Amniotic stem cell (primary cell): ENCODE measurements around the gene FCRL5.
"Not testable (repeated sequence)": the region's sequence is repeated elsewhere in the genome, so short reads cannot be mapped to it uniquely, and the experiment has no call there.

ENCODE experiments used
- DNase-seq: peaks from one replicate; lab custom pipeline; 2025; lab: John Stamatoyannopoulos, UW

FCRL5 gene

DNA sequence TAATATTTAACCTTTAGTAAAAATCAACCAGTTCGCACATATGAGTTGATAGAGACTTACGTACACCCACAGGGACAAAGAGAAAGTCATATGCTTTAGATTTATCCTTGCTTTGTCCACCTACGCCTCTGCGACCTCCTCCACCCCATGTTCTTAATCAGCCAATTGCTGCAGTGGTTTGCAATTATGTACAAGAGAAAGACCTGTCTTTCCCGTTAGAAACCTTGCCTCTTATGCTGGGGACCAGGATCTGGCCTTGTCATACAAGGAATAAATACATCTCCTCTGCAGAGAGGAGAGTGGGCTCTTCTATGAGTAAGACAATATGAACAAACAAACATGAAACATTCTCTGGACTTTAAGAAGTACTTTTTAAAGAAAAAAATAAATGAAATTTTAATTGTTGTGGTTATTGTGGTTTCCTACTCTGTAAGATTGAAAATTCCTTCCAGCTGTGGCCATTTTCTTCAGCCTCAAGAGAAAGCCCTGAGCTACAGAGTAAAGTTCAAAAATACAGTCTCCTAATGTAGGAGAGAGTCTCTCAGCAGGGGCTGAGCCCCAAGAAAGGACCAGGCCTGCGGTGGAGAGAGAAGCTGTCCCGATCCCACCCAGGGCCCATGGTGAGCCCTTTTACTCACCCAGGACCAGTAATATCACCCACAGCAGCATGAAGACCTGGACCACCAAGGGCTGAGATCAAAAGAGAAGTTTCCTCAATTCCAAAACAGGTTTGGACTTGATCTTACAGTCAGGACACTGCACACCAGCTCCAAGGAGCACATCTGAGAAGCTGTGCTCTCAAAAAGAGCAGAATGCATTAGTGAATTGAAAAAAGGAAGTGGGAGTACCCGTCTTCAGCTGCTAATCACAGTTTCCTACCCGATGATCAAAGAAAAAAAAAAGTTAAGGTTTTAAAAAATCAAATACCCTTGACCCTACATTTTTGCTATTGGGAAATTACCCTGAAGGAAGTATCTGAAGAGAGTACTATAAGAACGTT lies at the start of gene FCRL5:
Gene FCRL5, minus strand, starts transcription at position 822 of the 1,000 bp plus-strand sequence. Its CDS starts 153 bp downstream, at position 669.
- no peak for DNase-seq

DNA sequence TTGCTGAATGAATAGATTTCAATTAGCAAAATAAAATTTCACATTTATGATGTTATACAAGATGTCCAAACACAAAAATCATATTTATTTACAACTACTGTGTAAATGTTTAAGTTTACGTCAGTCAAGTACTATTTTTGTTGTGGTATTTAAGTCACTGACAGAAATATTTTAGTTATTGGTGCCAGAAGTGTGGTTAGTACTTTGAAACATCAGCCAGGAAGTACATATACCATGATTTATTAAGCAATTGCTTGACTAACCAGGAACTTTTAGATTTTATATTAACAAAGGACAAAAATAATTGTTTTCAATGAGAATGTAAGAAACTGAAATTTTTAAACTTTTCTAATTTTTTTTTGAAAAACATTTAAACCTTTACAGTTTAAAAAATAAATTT lies 47.9 kb upstream of the FCRL5 start:
- no peak for DNase-seq

DNA sequence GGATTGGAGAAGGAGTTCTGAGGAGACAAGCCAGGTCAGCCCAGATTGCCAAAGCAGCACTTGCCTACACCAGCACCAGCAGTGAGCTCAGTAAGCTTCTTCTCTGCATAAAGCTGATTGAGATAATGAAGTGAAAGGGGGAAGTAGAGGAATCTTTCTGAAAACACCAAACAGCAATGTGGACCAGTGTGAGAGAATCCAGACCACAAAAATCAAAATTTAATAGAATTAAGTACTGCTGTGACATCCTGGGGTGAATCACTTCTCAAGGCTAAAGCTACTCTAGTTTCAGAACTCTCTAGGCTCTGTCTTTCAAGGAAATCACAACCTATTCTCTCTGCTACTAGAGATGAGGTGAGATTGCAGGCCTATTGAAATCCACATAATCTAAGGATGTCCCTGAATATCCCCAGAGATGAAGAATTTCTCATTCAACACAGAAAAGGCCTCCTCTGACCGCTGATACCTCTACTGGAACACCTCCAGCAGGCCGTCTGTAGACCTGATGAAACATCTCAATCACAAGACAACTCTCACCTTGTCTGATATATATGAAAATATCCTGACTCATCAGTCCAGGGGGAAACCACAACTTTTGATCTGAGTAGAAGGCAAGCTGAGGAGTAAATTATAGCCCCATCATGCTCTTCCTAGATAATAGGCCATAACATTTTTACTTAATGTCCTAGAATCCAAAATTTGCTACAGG lies 45.8 kb upstream of the FCRL5 start, which contains the start of gene FCRL4:
Gene FCRL4, minus strand, starts transcription at position 127 of the 709 bp plus-strand sequence. CDS start 141 bp downstream, outside the sequence.
- no peak for DNase-seq

DNA sequence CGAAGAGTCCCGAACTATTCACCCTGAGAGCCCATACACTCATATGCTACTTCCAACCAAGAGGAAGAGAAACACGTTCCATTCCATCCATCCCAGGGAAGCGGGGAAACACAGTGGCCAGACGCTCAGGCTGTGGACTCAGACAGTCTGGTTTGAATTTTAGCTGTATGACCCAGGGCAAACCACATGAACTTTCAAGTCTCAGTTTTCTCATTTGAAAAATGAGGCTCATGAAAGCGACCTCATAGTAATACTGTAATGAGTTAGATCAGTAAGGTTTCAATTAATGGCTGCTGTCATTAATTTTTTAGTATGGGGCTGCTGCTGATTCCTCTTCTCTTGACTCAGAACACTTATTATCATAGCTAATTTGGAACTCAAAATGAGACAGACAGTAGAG lies 44.1 kb upstream of the FCRL5 start:
- no peak for DNase-seq

DNA sequence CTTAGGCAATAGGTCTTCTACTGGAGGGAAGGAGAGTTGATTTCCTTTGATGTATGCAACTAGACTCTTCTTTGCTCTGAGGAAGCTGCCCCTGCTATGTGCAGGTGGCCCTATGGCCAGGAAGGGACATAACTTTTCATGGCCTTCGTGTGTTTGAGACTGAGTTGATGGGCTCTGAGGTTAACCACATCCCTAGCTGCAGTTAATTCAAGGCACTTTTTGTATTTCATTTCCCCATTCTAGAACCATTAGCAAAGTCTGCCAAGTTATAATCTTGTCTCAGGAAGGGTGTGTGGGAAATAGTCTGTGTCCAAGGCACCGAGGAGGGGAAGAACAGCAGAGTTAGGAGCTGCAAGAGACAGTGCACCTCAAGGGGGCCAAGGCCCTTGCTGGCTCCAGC lies 43.0 kb upstream of the FCRL5 start:
- no peak for DNase-seq

DNA sequence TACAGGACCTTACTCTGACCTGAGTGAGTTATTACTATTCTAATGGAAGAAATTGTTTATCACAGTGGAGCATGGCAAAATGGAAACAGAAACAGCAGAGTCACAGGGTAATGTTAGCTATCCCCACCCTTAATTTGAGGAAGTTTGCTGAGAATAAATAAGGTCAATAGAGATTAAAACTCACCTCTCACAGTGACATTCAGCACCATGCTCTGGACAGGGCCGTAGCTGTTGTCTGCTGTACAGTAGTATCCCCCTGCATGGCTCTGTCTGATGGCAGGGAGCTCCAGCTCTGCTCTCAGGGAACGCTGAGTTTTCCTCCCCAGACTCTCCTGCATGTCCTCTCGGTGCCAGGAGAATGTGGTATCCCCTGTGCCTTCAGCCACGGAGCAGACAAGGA lies 33.7 kb upstream of the FCRL5 start:
- no peak for DNase-seq

DNA sequence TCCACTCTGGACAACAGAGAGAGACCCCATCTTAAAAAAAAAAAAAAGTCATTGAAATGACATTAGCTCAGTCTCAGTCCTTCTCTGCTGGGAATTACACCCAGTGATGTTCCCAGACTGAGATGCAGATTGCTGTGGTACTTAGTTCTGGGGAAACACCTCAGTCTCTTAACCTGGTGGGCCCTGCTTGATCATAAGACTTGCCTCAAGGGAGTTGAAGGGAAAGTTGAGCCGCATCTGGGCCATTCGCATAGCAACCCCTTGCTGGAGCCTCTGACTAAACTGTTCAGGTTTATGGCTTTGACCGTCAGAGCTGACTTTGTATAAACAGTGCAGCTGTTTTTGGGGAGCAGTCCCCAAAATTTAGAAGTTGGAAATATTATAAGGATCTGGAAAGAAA lies 32.2 kb upstream of the FCRL5 start:
- no peak for DNase-seq

DNA sequence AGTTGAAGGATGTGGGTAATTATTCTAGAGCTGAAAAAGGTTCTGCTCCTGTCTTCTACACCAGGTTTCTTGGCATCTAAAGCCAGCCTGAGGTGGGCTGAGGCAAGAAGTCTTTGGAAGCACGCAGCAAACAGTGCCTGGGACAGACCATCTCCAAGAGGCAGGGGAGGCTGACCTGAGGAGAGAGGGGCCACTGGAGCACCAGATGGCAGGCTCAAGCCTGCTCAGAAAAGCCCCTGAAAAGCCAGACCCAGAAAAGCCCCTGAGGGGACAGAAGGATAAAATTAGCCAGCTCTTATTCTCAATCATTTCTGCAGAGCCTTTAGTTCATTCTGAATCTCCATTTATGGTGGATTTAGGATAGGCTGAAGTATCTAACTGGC lies 28.5 kb upstream of the FCRL5 start:
- no peak for DNase-seq

DNA sequence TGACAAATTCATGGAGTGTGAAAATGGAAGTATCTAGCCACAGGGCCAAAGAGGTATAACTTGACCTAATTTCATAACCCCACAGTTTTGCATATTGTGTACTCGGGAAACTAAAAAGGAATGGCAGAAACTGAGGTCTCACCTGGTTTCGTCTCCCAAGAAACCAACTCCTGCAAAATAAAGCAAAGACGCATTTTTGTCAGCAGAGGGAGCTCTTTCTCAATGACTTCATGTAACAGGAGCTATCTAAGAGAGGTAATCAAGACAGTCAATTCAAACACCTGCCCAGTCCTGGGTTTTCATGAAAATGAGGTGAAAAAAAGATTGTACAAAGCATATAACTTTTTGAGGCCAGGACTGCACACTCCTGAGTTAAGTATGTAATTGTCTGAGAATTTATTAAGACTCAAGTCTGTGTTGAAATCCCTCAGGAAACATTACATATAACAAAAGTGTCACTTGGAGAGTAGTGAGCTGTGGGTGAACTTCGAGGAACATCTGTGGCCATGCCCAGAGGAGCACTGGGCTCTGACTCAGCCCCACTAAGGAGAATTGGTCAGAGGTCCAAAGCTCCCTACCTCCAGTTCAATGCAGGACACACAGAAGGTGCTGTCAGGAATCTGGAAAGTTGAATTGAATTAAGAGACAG lies 28.0 kb upstream of the FCRL5 start:
- peak; percentile 5 for DNase-seq

DNA sequence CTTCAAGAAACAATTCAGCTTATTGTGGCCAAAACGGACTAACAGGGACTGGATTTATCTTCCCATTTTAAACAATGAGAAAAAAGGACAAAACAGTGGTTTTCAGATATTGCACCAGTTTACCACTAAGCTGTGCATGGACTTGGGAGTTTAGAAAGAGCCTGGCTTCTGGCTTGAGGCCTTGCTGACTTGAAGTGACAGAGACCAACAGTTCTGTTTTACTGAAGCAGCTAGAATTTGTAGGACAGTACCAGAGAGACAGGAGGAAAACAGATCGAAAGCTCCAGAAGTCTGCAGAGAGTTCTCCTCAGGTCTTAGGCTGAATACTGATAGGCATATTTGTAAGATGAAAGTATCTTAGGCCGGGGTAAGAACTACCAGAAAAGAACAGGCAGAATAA lies 25.1 kb upstream of the FCRL5 start:
- DNase-seq: no peak

DNA sequence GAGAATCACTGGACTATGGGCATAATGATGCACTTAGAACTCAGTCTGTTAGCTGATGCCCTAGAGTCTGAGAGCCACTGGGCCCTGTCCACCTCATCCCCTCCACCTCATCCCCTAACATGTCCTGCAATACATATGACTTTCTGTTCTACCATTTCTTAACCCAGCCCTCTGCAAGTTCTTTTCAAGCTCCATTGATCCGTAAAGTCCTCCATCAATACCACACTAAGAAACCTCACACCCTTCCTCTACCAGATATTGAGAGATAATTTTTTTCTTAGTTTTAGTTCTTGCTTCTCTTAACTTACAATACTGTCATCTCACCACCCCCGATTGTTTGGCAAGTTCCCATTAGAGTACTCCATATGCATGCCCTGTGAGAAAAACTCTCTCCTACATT lies 23.4 kb upstream of the FCRL5 start:
- no peak for DNase-seq

DNA sequence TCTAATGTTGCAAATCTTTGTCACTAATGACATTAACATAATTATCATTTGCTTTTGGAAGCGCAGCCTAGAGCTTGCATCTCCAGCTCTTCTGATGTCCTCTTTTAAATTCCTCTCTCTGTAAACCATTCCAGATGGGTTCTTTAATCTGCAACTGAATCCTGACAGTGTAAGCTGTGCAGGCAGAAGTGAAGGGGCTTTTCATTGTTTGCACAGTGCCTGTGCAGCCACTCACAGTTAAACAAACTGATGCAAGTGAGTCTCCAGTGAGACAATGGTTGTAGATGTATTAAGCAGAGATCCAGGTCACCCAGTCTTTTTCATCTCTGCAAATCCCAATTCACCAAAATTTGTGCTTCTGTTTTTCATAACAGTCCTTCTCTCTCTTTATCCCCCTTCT lies 22.5 kb upstream of the FCRL5 start:
- DNase-seq: no peak

DNA sequence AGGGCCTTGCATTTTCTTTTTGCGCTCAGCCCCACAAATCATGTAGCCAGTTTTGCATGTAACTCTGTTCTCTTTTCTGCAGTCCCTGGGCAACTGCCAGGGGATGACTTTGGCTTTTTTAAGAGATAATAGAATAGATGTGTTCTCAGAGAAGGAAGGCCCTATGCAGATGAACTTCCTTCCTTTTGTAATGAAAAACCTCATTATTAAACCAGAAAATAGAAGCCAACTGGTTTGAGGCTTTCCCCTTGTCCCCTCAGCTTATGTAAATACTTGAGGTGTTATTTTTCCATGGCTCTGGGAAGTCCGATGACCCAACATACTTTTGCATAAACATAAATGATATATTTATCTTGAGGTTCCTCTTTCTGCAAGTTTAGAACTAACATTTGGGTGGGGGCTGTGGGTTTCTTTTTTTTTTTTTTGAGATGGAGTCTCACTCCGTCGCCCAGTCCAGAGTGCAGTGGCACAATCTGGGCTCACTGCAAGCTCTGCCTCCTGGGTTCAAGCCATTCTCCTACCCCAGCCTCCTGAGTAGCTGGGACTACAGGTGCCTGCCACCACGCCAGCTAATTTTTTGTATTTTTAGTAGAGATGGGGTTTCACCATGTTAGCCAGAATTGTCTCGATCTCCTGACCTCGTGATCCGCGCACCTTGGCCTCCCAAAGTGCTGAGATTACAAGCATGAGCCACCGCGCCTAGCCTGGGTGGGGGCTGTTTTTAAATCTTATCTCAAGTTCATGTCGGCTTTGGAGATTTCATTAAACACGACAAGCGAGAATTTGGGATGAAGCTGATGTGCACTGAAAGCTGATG lies 14.4 kb upstream of the FCRL5 start:
- DNase-seq: no peak

DNA sequence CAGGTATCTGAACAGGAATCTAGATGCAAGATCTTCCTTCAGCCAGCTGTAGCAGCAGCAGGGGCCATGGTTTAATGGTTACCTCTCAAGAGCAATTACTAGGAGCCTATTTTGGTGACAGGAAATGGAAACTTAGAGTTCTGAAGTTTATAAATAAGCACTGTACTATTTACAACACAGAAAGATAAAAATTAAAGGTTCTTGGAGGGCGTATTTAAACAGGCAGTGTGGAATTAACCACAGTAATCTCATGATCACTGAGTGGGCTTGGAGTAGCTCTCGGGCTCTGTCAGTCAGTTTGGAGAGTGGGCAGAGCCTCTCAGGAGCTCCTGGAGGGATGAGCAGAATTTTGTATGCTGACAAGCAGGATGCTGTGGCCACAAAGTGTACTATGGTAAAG lies 10.2 kb upstream of the FCRL5 start:
- DNase-seq: no peak

DNA sequence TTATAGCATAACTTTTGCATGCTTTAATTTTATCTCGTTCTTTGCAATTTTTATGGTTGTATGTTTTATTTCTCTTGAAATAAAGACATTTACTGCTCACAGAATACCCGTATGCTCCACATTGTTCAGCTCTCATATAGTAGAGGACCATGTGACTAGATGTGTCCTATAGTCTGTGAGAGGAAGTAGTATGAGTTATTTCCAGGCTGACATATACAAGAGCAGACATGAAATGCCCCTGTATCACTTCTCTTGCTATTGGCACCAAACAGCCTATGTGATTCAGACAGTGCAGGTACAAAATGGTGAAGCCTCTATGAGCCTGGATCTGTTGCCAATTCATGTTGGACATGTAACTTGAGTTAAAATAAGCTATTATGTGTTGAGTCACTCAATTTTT lies 5.8 kb upstream of the FCRL5 start:
- DNase-seq: no peak

DNA sequence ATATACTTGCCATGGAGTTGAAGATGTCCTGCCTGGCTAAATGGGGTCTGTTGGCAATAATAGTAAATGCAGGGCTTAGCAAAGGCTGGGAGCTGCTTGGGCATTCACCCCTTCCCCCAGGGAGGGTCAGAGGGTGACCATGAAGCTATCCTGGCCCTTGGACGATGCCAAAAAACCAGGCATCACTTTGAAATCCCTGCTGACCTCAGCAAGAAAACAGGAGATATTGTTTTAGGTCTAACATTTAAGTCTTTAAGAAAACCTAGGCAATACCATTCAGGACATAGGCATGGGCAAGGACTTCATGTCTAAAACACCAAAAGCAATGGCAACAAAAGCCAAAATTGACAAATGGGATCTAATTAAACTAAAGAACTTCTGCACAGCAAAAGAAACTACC lies 4.2 kb downstream of the FCRL5 start:
- not testable (repeated sequence) for DNase-seq

DNA sequence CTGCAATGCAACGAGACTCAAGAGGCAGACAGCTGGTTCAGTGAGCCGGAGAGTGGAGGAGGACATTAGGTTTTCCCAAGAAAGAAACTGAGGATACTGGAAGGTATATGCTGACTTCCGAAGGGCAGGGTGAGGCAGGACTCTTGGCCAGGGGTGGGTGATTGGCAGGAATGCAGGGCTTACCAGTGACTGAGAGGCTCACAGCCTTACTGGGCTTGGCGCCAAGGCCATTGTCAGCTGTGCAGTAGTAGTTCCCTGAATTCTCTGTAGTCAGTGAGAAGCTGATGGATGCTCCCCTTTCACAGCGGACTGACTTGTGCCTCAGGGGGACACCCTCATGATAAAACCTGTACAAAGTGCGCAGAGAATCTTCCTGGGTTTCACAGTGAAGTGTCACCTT lies 9.6 kb downstream of the FCRL5 start:
- DNase-seq: no peak

DNA sequence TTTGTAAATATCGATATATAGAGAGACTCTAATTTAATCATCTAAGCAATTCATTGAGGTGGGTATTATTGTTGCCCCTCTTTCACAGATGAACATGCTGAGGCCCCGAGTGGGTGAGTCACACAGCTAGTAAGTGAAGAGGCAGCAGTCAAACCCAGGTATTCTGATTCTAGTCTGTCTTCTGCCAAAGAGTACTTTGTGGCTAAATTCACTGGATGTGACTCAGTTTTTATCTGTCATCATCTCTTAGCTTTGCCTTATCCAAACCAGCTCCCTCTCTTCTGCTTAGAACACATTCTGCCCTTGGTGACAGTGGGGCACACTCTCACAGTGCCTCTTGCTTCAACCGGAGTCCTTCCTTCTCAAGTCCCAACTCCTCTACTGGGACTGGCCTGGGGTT lies 11.5 kb downstream of the FCRL5 start:
- no peak for DNase-seq

DNA sequence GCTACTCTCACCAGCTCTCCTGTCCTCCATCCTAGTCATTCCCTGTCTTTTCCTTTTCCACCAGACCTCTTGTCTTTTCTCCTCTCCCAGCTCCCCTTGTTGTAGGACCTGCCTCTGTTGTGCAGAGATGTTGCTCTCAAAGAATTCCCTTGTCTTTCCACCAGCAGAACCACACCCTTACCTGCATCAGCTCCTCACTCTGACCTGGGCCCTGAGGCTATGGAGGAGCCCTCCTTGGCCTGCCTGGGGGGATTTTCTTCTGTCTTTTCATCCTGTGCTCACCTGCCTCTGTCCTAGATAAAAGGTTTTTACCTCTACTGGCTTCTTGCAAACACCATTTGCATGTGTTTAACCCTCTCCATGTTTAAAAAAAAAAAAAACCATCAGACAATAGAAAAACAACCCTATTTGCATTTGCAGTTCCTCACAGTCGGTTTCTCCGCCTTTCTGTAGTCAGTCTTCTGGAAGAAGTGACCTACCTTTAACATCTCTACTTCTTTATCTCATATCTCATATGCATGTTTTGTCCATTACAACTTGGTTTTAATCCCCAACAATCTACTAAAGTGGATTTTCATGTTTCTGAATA lies 12.1 kb downstream of the FCRL5 start:
- no peak for DNase-seq

DNA sequence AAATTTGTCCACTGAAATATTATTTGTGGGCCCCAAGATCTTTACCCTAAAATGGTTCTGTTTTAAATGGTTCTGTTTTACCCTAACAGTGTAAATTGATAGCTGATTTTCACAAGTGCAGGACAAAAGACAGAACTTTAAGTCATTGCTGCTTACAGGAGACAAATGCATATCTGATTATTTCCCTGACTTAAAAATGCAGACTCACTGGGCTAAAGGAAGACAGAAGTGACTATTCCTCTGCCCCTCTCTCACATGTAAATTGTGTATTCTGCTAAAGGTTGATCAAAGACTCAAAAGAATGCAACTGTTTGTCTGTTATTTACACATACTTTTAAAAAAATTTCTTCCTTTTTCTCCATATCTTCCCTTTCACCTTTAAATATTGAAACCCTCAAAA lies 12.7 kb downstream of the FCRL5 start:
- DNase-seq: no peak

DNA sequence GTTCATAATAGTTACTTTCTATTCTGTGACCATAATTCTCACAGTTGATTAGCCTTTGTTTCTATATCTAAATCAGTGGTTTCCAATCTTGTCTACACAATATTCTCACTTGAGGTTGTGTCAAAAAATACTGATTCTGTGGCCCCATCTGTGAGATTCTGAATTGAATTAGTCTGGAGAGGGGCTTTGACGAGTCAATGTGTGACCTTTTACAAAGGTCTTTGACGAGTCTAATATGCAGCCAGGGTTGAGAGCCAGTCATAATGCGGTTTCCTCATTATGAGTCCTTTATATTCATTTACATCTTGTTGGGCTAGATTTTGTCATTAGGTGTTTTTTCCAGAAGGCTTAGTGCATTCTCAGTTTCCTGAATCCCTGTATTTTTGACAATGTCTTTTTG lies 19.7 kb downstream of the FCRL5 start:
- DNase-seq: no peak
